H9 (cell line): ENCODE data around the gene TMC1. TPM values are rescaled to one million over a fixed set of nuclear protein-coding genes. Genes with fewer than 3 reads are reported as not detected.

Experiments used
- DNase-seq: peaks from one replicate; pipeline ENCODE4 v3.0.0-alpha.2; 2017
- H2AFZ ChIP-seq: one replicate; pipeline ENCODE4 v1.6.1; 2013; ENCODE audit warnings: mild to moderate bottlenecking, low read length, control low read depth, moderate library complexity
- H2AK5ac ChIP-seq: 2 replicates; pipeline ENCODE4 v1.6.1; 2013; ENCODE audit warnings: low read length, control low read depth, mixed read lengths; ENCODE audit not compliant: insufficient read length
- H2BK120ac ChIP-seq: one replicate; pipeline ENCODE4 v1.6.1; 2013; ENCODE audit warnings: low read depth, mild to moderate bottlenecking, low read length, control low read depth, inconsistent platforms; ENCODE audit not compliant: poor library complexity, severe bottlenecking
- H2BK12ac ChIP-seq: 2 replicates; pipeline ENCODE4 v1.6.1; 2013; ENCODE audit warnings: low read length, control low read depth, mixed read lengths, low read depth; ENCODE audit not compliant: insufficient read length
- H2BK15ac ChIP-seq: 2 replicates; pipeline ENCODE4 v1.6.1; 2013; ENCODE audit warnings: low read depth, low read length, control low read depth
- H2BK20ac ChIP-seq: one replicate; pipeline ENCODE4 v1.6.1; 2013; ENCODE audit warnings: low read depth, mild to moderate bottlenecking, low read length, control low read depth, inconsistent platforms; ENCODE audit not compliant: poor library complexity, severe bottlenecking
- H2BK5ac ChIP-seq: 2 replicates; pipeline ENCODE4 v1.6.1; 2013; ENCODE audit warnings: low read length, control low read depth, mixed read lengths; ENCODE audit not compliant: insufficient read length
- H3K14ac ChIP-seq: 2 replicates; pipeline ENCODE4 v1.6.1; 2013; ENCODE audit warnings: low read length, control low read depth; ENCODE audit not compliant: insufficient read depth
- H3K18ac ChIP-seq: 2 replicates; pipeline ENCODE4 v1.6.1; 2013; ENCODE audit warnings: low read depth, mild to moderate bottlenecking, mixed read lengths, low read length, control low read depth; ENCODE audit not compliant: insufficient read length
- H3K23ac ChIP-seq: 2 replicates; pipeline ENCODE4 v1.6.1; 2013; ENCODE audit warnings: low read length, control low read depth, mixed read lengths, low read depth; ENCODE audit not compliant: insufficient read length
- H3K23me2 ChIP-seq: 2 replicates; pipeline ENCODE4 v1.6.1; 2013; ENCODE audit warnings: low read depth, mild to moderate bottlenecking, mixed read lengths, low read length, control low read depth; ENCODE audit not compliant: insufficient read length, poor library complexity, severe bottlenecking
- H3K27ac ChIP-seq: 2 replicates; pipeline ENCODE4 v1.5.1; 2013; ENCODE audit warnings: low read length, control low read depth, mixed read lengths, low read depth; ENCODE audit not compliant: insufficient read length
- H3K27me3 ChIP-seq: 2 replicates; pipeline ENCODE4 v1.6.1; 2013; ENCODE audit warnings: low read length, control low read depth, inconsistent platforms; ENCODE audit not compliant: insufficient read depth
- H3K4ac ChIP-seq: 2 replicates; pipeline ENCODE4 v1.6.1; 2013; ENCODE audit warnings: low read depth, mild to moderate bottlenecking, control low read depth, inconsistent platforms, low read length, moderate library complexity
- H3K4me1 ChIP-seq: 2 replicates; pipeline ENCODE4 v1.6.1; 2013; ENCODE audit warnings: low read length, control low read depth, inconsistent platforms; ENCODE audit not compliant: insufficient read depth
- H3K4me2 ChIP-seq: 2 replicates; pipeline ENCODE4 v1.6.1; 2013; ENCODE audit warnings: low read length, control low read depth, mixed read lengths; ENCODE audit not compliant: insufficient read length, insufficient read depth
- H3K56ac ChIP-seq: 2 replicates; pipeline ENCODE4 v1.6.1; 2013; ENCODE audit warnings: low read depth, mild to moderate bottlenecking, mixed read lengths, low read length, control low read depth; ENCODE audit not compliant: insufficient read length
- H3K79me1 ChIP-seq: 2 replicates; pipeline ENCODE4 v1.6.1; 2013; ENCODE audit warnings: low read depth, mild to moderate bottlenecking, moderate library complexity, low read length, control low read depth, inconsistent platforms; ENCODE audit not compliant: insufficient read depth, poor library complexity, severe bottlenecking
- H3K79me2 ChIP-seq: 2 replicates; pipeline ENCODE4 v1.6.1; 2013; ENCODE audit warnings: low read length, control low read depth, inconsistent platforms; ENCODE audit not compliant: insufficient read depth
- H3K9ac ChIP-seq: 2 replicates; pipeline ENCODE4 v1.6.1; 2013; ENCODE audit warnings: low read length, control low read depth, mixed read lengths; ENCODE audit not compliant: insufficient read length; ENCODE audit errors: extremely low read depth
- H3K9me3 ChIP-seq: one replicate; pipeline ENCODE4 v1.6.1; 2013; ENCODE audit warnings: low read depth, low read length, inconsistent platforms; ENCODE audit not compliant: control insufficient read depth
- H3T11ph ChIP-seq: one replicate; pipeline ENCODE4 v1.6.1; 2013; ENCODE audit warnings: mild to moderate bottlenecking, low read length, control low read depth, inconsistent platforms
- H4K20me1 ChIP-seq: one replicate; pipeline ENCODE4 v1.6.1; 2013; ENCODE audit not compliant: control insufficient read depth, insufficient read length, insufficient read depth
- H4K5ac ChIP-seq: 2 replicates; pipeline ENCODE4 v1.6.1; 2013; ENCODE audit warnings: low read depth, mild to moderate bottlenecking, mixed read lengths, low read length, control low read depth; ENCODE audit not compliant: insufficient read length
- H4K8ac ChIP-seq: replicated peaks from 2 replicates; pipeline ENCODE4 v1.6.1; 2013; ENCODE audit warnings: low read length, control low read depth, mixed read lengths, low read depth; ENCODE audit not compliant: insufficient read length
- H4K91ac ChIP-seq: 2 replicates; pipeline ENCODE4 v1.6.1; 2013; ENCODE audit warnings: low read depth, mild to moderate bottlenecking, moderate library complexity, mixed read lengths, low read length, control low read depth; ENCODE audit not compliant: insufficient read length
- H3K27ac Mint-ChIP-seq, 3 experiments: 2 replicates in 2 of 3; 3 replicates in 1 of 3; pipeline ENCODE4 v1.8.0; 2020 to 2021; ENCODE audit warnings: mixed read lengths in 3 of 3, mild to moderate bottlenecking in 1 of 3, moderate library complexity in 1 of 3
- H3K27me3 Mint-ChIP-seq: 2 replicates; pipeline ENCODE4 v1.8.0; 2021; ENCODE audit warnings: low read depth, mild to moderate bottlenecking, moderate library complexity, mixed read lengths
- H3K36me3 Mint-ChIP-seq, 3 experiments: 2 replicates in 2 of 3; 3 replicates in 1 of 3; pipeline ENCODE4 v1.8.0; 2020 to 2021; ENCODE audit warnings: low read depth in 3 of 3, mixed read lengths in 3 of 3; ENCODE audit not compliant: insufficient read depth in 1 of 3
- H3K4me1 Mint-ChIP-seq, 2 experiments: 2 replicates each; pipeline ENCODE4 v1.8.0; 2020; ENCODE audit warnings: mixed read lengths in 2 of 2
- H3K4me3 Mint-ChIP-seq, 2 experiments: 2 replicates in 1 of 2; 3 replicates in 1 of 2; pipeline ENCODE4 v1.8.0; 2020 to 2021; ENCODE audit warnings: mild to moderate bottlenecking in 2 of 2, mixed read lengths in 2 of 2, moderate library complexity in 1 of 2
- H3K9me3 Mint-ChIP-seq, 2 experiments: 2 replicates in 1 of 2; 3 replicates in 1 of 2; pipeline ENCODE4 v1.8.0; 2020; ENCODE audit warnings: mild to moderate bottlenecking in 2 of 2, mixed read lengths in 2 of 2, moderate library complexity in 1 of 2
- CTCF ChIP-seq: fragments of 200-600 bp; sonication (generic); conservative IDR thresholded peaks from 3 replicates; pipeline ENCODE4 v1.8.0; 2021; ENCODE audit warnings: antibody characterized with exemption, mild to moderate bottlenecking
- WGBS: extraction: QIAGEN DNeasy Blood & Tissue Kit; methylation state at CpG from one replicate; pipeline ENCODE4 v1.1.7; 2013; ENCODE audit warnings: missing lambda C conversion rate, low lambda C conversion rate, mixed read lengths; ENCODE audit not compliant: insufficient read length; ENCODE audit errors: extremely low coverage; 5-methylcytosine and 5-hydroxymethylcytosine counted together
- total RNA-seq: library from RNA; stranded (reverse); gene quantifications from 2 replicates; pipeline ENCODE4 v1.2.1, GENCODE V29; 2021

TMC1 gene
- total RNA-seq, 1 experiment from 2014 or later, result 2.4 TPM

- Histone ChIP-seq H2AFZ (no peak overlapping the region), H3K27ac (no peak overlapping the region)
- no peak overlapping the region for H3K4me3 Mint-ChIP-seq
These were observed 35.4 kb upstream of the TMC1 start for GRCh38 chr9:72485821-72486593.

More at GRCh38 chr9:72485821-72486593, 35.4 kb upstream of the TMC1 start:
- no peak overlapping the region for H3K27ac Mint-ChIP-seq
- H3K36me3 Mint-ChIP-seq, result no peaks in the 10 kb centered on the region
- H2AK5ac ChIP-seq, result no peak overlapping the region
- H3K4ac ChIP-seq, result no peak overlapping the region
- peaks cover 14 to 18% of the 10 kb centered on the region in 2 experiments for H3K4me1 Mint-ChIP-seq
- no peaks in the 10 kb centered on the region for H3K4me1 ChIP-seq
- H4K8ac ChIP-seq, result no peak overlapping the region
- H3K79me1 ChIP-seq, result no peaks in the 10 kb centered on the region
- H3K4me2 ChIP-seq, result no peak overlapping the region
- H2BK120ac ChIP-seq, result no peak overlapping the region
- H3T11ph ChIP-seq, result no peak overlapping the region
- no peaks in the 10 kb centered on the region for H3K79me2 ChIP-seq
- H2BK15ac ChIP-seq, result no peak overlapping the region
- H3K56ac ChIP-seq, result no peak overlapping the region
- H3K23me2 ChIP-seq, result no peaks in the 10 kb centered on the region
- no peaks in the 10 kb centered on the region for H3K9me3 ChIP-seq
- no peak for TF ChIP-seq CTCF
- no peaks in the 10 kb centered on the region for H3K27me3 ChIP-seq
- DNase-seq, result no peak
- no peak overlapping the region for H2BK12ac ChIP-seq
- H3K9ac ChIP-seq, result no peak overlapping the region
- no peaks in the 10 kb centered on the region for H3K27me3 Mint-ChIP-seq
- H3K23ac ChIP-seq, result no peak overlapping the region
- no peak overlapping the region for H3K14ac ChIP-seq
- H4K5ac ChIP-seq, result no peak overlapping the region
- no peak overlapping the region for H4K91ac ChIP-seq
- no peak overlapping the region for H2BK20ac ChIP-seq
- no peak overlapping the region for H2BK5ac ChIP-seq
- H4K20me1 ChIP-seq, result no peaks in the 10 kb centered on the region
- no CpG with 5 or more reads among the region's 3 CpGs for WGBS
- no peak overlapping the region for H3K18ac ChIP-seq
- no peaks in the 10 kb centered on the region for H3K9me3 Mint-ChIP-seq
